Skin epidermis (tissue), 12 donors: ENCODE data around the gene SIGLEC11.
A peak's percentile ranks its signal among the peaks of the same experiment; 100 is the strongest.
"Not testable (repeated sequence)": the region's sequence is repeated elsewhere in the genome, so short reads cannot be mapped to it uniquely, and the experiment has no call there.

ENCODE experiments used
- H3K27ac ChIP-seq, 21 experiments: fragments of 200-600 bp; sonication (generic) in 11 of 21; one replicate each; pipeline ENCODE4 v1.5.0; 2020; ENCODE audit warnings: mild to moderate bottlenecking in 3 of 21, inconsistent platforms in 2 of 21, moderate library complexity in 2 of 21
- H3K4me3 ChIP-seq, 7 experiments: fragments of 200-600 bp; sonication (generic) in 2 of 7; one replicate each; pipeline ENCODE4 v1.5.0; 2020; ENCODE audit warnings: inconsistent platforms in 2 of 7, mild to moderate bottlenecking in 2 of 7, moderate library complexity in 1 of 7

Gene SIGLEC11

GRCh38 chr19:49929611-49930482 is 31.1 kb downstream of the SIGLEC11 start:
- H3K27ac ChIP-seq = peak overlapping the region; percentile 29 to 100 (median 95)
- peak overlapping the region; percentile 54 to 99 (median 79) for H3K4me3 ChIP-seq

GRCh38 chr19:49929121-49929610 is 31.8 kb downstream of the SIGLEC11 start, which contains the start of the genes ATF5 and NUP62:
Gene ATF5, plus strand, starts transcription at chr19:49929205. Its CDS starts 1,646 bp downstream, at chr19:49930851.
Gene NUP62, minus strand, starts transcription at chr19:49929504. Its CDS starts 19,697 bp downstream, at chr19:49909807.
- peak within 1 kb of the TSS; percentile 54 to 100 (median 95) for H3K27ac ChIP-seq
- peak within 1 kb of the TSS; percentile 54 to 99 (median 79) for H3K4me3 ChIP-seq

- Histone ChIP-seq H3K27ac (peak overlapping the region in 13 of 21 experiments; percentile 28 to 100 (median 97)), H3K4me3 (peak overlapping the region in 2 of 7 experiments; percentile 70 to 98)
Measured at GRCh38 chr19:49927526-49928264, 33.3 kb downstream of the SIGLEC11 start.

GRCh38 chr19:49926515-49926914 is 34.5 kb downstream of the SIGLEC11 start:
- H3K4me3 ChIP-seq = no peak overlapping the region

GRCh38 chr19:49925486-49925885 is 35.5 kb downstream of the SIGLEC11 start:
- Histone ChIP-seq H3K27ac (no peak overlapping the region), H3K4me3 (no peak overlapping the region)

More at GRCh38 chr19:49926515-49926914, 34.5 kb downstream of the SIGLEC11 start:
- H3K27ac ChIP-seq = no peak overlapping the region

- H3K4me3 ChIP-seq = not testable (repeated sequence)
- peak overlapping the region in 1 of 21 experiments; percentile 6 for H3K27ac ChIP-seq
Measured at GRCh38 chr19:49924881-49925210, 36.1 kb downstream of the SIGLEC11 start.

- Histone ChIP-seq H3K27ac (peak overlapping the region in 5 of 21 experiments; percentile 7 to 70 (median 22)), H3K4me3 (no peak overlapping the region)
Measured at GRCh38 chr19:49924004-49924880, 36.7 kb downstream of the SIGLEC11 start.

- Histone ChIP-seq H3K4me3 (no peak overlapping the region), H3K27ac (peak overlapping the region in 9 of 21 experiments; percentile 10 to 70 (median 44))
Measured at GRCh38 chr19:49923055-49924003, 37.6 kb downstream of the SIGLEC11 start.

- H3K27ac ChIP-seq = peak overlapping the region in 6 of 21 experiments; percentile 19 to 55 (median 27)
Measured at GRCh38 chr19:49921871-49922795, 38.8 kb downstream of the SIGLEC11 start.

GRCh38 chr19:49920624-49921363 is 40.2 kb downstream of the SIGLEC11 start:
- Histone ChIP-seq H3K27ac (no peak overlapping the region), H3K4me3 (no peak overlapping the region)

More at GRCh38 chr19:49921871-49922795, 38.8 kb downstream of the SIGLEC11 start:
- no peak overlapping the region for H3K4me3 ChIP-seq

GRCh38 chr19:49918089-49918488 is 42.9 kb downstream of the SIGLEC11 start:
- Histone ChIP-seq H3K4me3 (no peak overlapping the region), H3K27ac (no peak overlapping the region)

GRCh38 chr19:49916839-49917733 is 43.9 kb downstream of the SIGLEC11 start:
- no peak overlapping the region for H3K4me3 ChIP-seq
- peak overlapping the region in 5 of 21 experiments; percentile 0 to 13 (median 7) for H3K27ac ChIP-seq

GRCh38 chr19:49915271-49915670 is 45.7 kb downstream of the SIGLEC11 start:
- Histone ChIP-seq H3K27ac (peak overlapping the region in 1 of 21 experiments; percentile 39), H3K4me3 (no peak overlapping the region)

- H3K4me3 ChIP-seq = no peak overlapping the region
- H3K27ac ChIP-seq = no peak overlapping the region
Measured at GRCh38 chr19:49913720-49914119, 47.3 kb downstream of the SIGLEC11 start.

GRCh38 chr19:49912965-49913685 is 47.8 kb downstream of the SIGLEC11 start:
- no peak overlapping the region for H3K4me3 ChIP-seq
- peak overlapping the region in 1 of 21 experiments; percentile 49 for H3K27ac ChIP-seq
